OCI-LY1 (cell line): ENCODE data around the gene ING3.

Experiments used
- H2AFZ ChIP-seq: fragments of 200-600 bp; sonication (generic), shearing (Covaris generic); 2 replicates; pipeline ENCODE4 v1.6.0; 2014; ENCODE audit warnings: antibody characterized with exemption, mild to moderate bottlenecking, low read length
- H3F3A ChIP-seq: fragments of 200-600 bp; sonication (generic), shearing (Covaris generic); 2 replicates; pipeline ENCODE4 v1.6.0; 2014; ENCODE audit warnings: mild to moderate bottlenecking, antibody characterized with exemption, low read length, moderate library complexity; ENCODE audit not compliant: insufficient read depth
- H3K27ac ChIP-seq: fragments of 200-600 bp; sonication (generic); 2 replicates; pipeline ENCODE4 v1.5.1; 2014; ENCODE audit warnings: low read length, mixed run types, mild to moderate bottlenecking, low read depth; ENCODE audit not compliant: poor library complexity, severe bottlenecking
- H3K27me3 ChIP-seq: fragments of 200-600 bp; sonication (generic); 2 replicates; pipeline ENCODE4 v1.6.0; 2014; ENCODE audit warnings: antibody characterized with exemption, mild to moderate bottlenecking, low read length, moderate library complexity; ENCODE audit not compliant: insufficient read depth
- H3K36me3 ChIP-seq: fragments of 200-600 bp; sonication (generic); 2 replicates; pipeline ENCODE4 v1.6.1; 2014; ENCODE audit warnings: mild to moderate bottlenecking, antibody characterized with exemption, low read length, moderate library complexity, mixed read lengths; ENCODE audit not compliant: insufficient read depth
- H3K4me1 ChIP-seq: fragments of 200-600 bp; sonication (generic); 2 replicates; pipeline ENCODE4 v1.5.1; 2014; ENCODE audit warnings: mild to moderate bottlenecking, low read length, moderate library complexity; ENCODE audit not compliant: insufficient read depth, severe bottlenecking
- H3K4me2 ChIP-seq: fragments of 200-600 bp; sonication (generic), shearing (Covaris generic); 2 replicates; pipeline ENCODE4 v1.6.1; 2014; ENCODE audit warnings: low read length
- H3K4me3 ChIP-seq: fragments of 200-600 bp; sonication (generic); 2 replicates; pipeline ENCODE4 v1.5.1; 2014; ENCODE audit warnings: low read length, low read depth, mild to moderate bottlenecking, mixed read lengths; ENCODE audit not compliant: poor library complexity, severe bottlenecking
- H3K79me2 ChIP-seq: fragments of 200-600 bp; shearing (Covaris generic); 2 replicates; pipeline ENCODE4 v1.6.1; 2016; ENCODE audit warnings: mixed run types, low read length, mixed read lengths; ENCODE audit not compliant: insufficient read depth
- H3K9ac ChIP-seq: fragments of 200-600 bp; sonication (generic), shearing (Covaris generic); 2 replicates; pipeline ENCODE4 v1.6.1; 2014; ENCODE audit warnings: mild to moderate bottlenecking, low read length, mixed read lengths
- H3K9me2 ChIP-seq: fragments of 200-600 bp; sonication (generic), shearing (Covaris generic); 2 replicates; pipeline ENCODE4 v1.6.1; 2014; ENCODE audit warnings: low read depth, mild to moderate bottlenecking, low read length, mixed read lengths
- H3K9me3 ChIP-seq: fragments of 200-600 bp; shearing (Covaris generic); 2 replicates; pipeline ENCODE4 v1.6.1; 2014; ENCODE audit warnings: low read length, mixed read lengths
- H4K20me1 ChIP-seq: fragments of 200-600 bp; sonication (generic), shearing (Covaris generic); 2 replicates; pipeline ENCODE4 v1.6.0; 2016; ENCODE audit warnings: mild to moderate bottlenecking, low read length; ENCODE audit not compliant: insufficient read depth
- CTCF ChIP-seq: fragments of 200-600 bp; sonication (generic), shearing (Covaris generic); IDR thresholded peaks from 2 replicates; pipeline ENCODE4 v1.5.1; 2017; ENCODE audit warnings: mild to moderate bottlenecking, antibody characterized with exemption, low read length, moderate library complexity, mixed read lengths
- EZH2 ChIP-seq: fragments of 200-600 bp; sonication (generic), shearing (Covaris generic); IDR thresholded peaks from 2 replicates; pipeline ENCODE4 v1.8.0; 2017; ENCODE audit warnings: borderline replicate concordance, mixed run types, mild to moderate bottlenecking, antibody characterized with exemption, low read length, moderate library complexity, mixed read lengths

Gene ING3

GRCh38 chr7:120997882-120998474 lies 47.4 kb downstream of the ING3 start:
- Histone ChIP-seq H3K79me2 (no peaks in the 10 kb centered on the region), H3K27me3 (no peaks in the 10 kb centered on the region), H3K4me3 (no peak overlapping the region), H3K9ac (no peak overlapping the region), H3K9me3 (no peaks in the 10 kb centered on the region), H3K36me3 (no peaks in the 10 kb centered on the region), H3K27ac (no peak overlapping the region), H3F3A (no peaks in the 10 kb centered on the region), H3K4me1 (peaks cover 17% of the 10 kb centered on the region), H4K20me1 (no peaks in the 10 kb centered on the region), H3K4me2 (no peak overlapping the region), H2AFZ (no peak overlapping the region), H3K9me2 (no peaks in the 10 kb centered on the region)
- TF ChIP-seq CTCF (no peak), EZH2 (no peak)

DNA sequence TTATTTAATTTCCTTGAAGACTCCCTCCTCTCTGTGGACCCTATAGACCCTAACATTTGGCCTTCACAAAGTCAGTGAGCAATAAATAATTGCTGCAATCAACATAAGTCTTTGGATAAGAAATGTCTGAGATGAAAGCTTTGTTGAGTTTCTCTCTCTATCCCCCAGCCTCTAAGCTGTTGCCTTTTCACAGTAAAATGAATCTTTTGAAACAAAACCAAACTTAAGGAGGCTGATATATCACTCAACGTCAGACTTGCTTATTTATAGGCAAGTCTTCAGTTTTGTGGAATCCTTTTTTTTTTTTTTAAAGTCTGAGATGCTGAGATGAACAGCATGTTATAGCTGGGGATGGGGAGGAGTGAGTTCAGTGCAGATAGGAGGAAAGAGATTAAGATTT lies 47.9 kb downstream of the ING3 start:
- Histone ChIP-seq H3K27me3 (no peaks in the 10 kb centered on the region), H3K9ac (no peak overlapping the region), H3K9me2 (no peaks in the 10 kb centered on the region), H3K36me3 (no peaks in the 10 kb centered on the region), H2AFZ (no peak overlapping the region), H3K4me2 (no peak overlapping the region), H3K4me1 (peaks cover 17% of the 10 kb centered on the region), H3F3A (no peaks in the 10 kb centered on the region), H3K9me3 (no peaks in the 10 kb centered on the region), H3K79me2 (no peaks in the 10 kb centered on the region), H3K27ac (no peak overlapping the region), H4K20me1 (no peaks in the 10 kb centered on the region), H3K4me3 (no peak overlapping the region)
- TF ChIP-seq EZH2 (no peak), CTCF (no peak)

- Histone ChIP-seq H3K9me3 (no peaks in the 10 kb centered on the region), H2AFZ (no peak overlapping the region), H3K27ac (no peak overlapping the region), H4K20me1 (no peaks in the 10 kb centered on the region), H3F3A (no peaks in the 10 kb centered on the region), H3K9ac (no peak overlapping the region), H3K36me3 (no peaks in the 10 kb centered on the region), H3K27me3 (no peaks in the 10 kb centered on the region), H3K79me2 (no peaks in the 10 kb centered on the region), H3K4me1 (peaks cover 17% of the 10 kb centered on the region), H3K4me3 (no peak overlapping the region), H3K4me2 (no peak overlapping the region), H3K9me2 (no peaks in the 10 kb centered on the region)
- TF ChIP-seq EZH2 (no peak), CTCF (no peak)
These were observed 48.5 kb downstream of the ING3 start for GRCh38 chr7:120998996-120999565.
